Neutrophil (primary cell): ENCODE data around the gene SERPINB6.

Experiments used
- H3K27ac ChIP-seq: fragments of 200-600 bp; sonication (generic); 2 replicates; pipeline ENCODE4 v1.5.1; 2016; ENCODE audit warnings: mild to moderate bottlenecking, moderate library complexity
- H3K27me3 ChIP-seq: fragments of 200-600 bp; sonication (generic); 2 replicates; pipeline ENCODE4 v1.6.0; 2016; ENCODE audit warnings: mild to moderate bottlenecking
- H3K36me3 ChIP-seq: fragments of 200-600 bp; sonication (generic); 2 replicates; pipeline ENCODE4 v1.5.1; 2017
- H3K4me1 ChIP-seq, 2 experiments: fragments of 200-600 bp in 1 of 2; sonication (generic) in 1 of 2; 1 replicate in 1 of 2; 2 replicates in 1 of 2; pipeline versions ENCODE4 v1.5.1 to v1.6.1; 2013 to 2016; ENCODE audit warnings: low read depth in 1 of 2, low read length in 1 of 2, mild to moderate bottlenecking in 1 of 2, moderate library complexity in 1 of 2; ENCODE audit not compliant: control insufficient read depth in 1 of 2, insufficient read depth in 1 of 2
- H3K4me3 ChIP-seq, 2 experiments: fragments of 200-600 bp in 1 of 2; sonication (generic) in 1 of 2; 1 replicate in 1 of 2; 2 replicates in 1 of 2; pipeline ENCODE4 v1.5.1; 2013 to 2016; ENCODE audit warnings: low read depth in 1 of 2, low read length in 1 of 2, mild to moderate bottlenecking in 1 of 2, moderate library complexity in 1 of 2
- H3K9me3 ChIP-seq: fragments of 200-600 bp; sonication (generic); 2 replicates; pipeline ENCODE4 v1.5.1; 2016
- CTCF ChIP-seq: fragments of 200-600 bp; sonication (generic); IDR thresholded peaks from 2 replicates; pipeline ENCODE4 v1.5.1; 2016; ENCODE audit warnings: antibody characterized with exemption

Gene SERPINB6

GRCh38 chr6:2970753-2971419 is 481 bp downstream of the SERPINB6 start:
- H3K36me3 ChIP-seq, result no peaks in the 10 kb centered on the region
- peak overlapping the region; percentile 84 to 93 for H3K4me3 ChIP-seq
- H3K9me3 ChIP-seq, result no peaks in the 10 kb centered on the region
- peak overlapping the region; percentile 91 for H3K27ac ChIP-seq
- no peaks in the 10 kb centered on the region for H3K27me3 ChIP-seq
- H3K4me1 ChIP-seq, result peaks cover 9 to 17% of the 10 kb centered on the region in 2 experiments
- TF ChIP-seq CTCF, result peak; percentile 30

- H3K9me3 ChIP-seq, result no peaks in the 10 kb centered on the region
Observed at GRCh38 chr6:2970034-2970685, 1.2 kb downstream of the SERPINB6 start.

GRCh38 chr6:2969549-2969948 is 1.8 kb downstream of the SERPINB6 start:
- no peak overlapping the region for H3K4me3 ChIP-seq
- no peaks in the 10 kb centered on the region for H3K9me3 ChIP-seq
- H3K27ac ChIP-seq, result no peak overlapping the region
- no peak for TF ChIP-seq CTCF
- H3K27me3 ChIP-seq, result no peaks in the 10 kb centered on the region
- H3K4me1 ChIP-seq, result peaks cover 9 to 17% of the 10 kb centered on the region in 2 experiments
- H3K36me3 ChIP-seq, result no peaks in the 10 kb centered on the region

More at GRCh38 chr6:2970034-2970685, 1.2 kb downstream of the SERPINB6 start:
- peak overlapping the region; percentile 84 to 93 for H3K4me3 ChIP-seq
- no peak for TF ChIP-seq CTCF
- no peak overlapping the region for H3K27ac ChIP-seq
- peaks cover 9 to 17% of the 10 kb centered on the region in 2 experiments for H3K4me1 ChIP-seq
- no peaks in the 10 kb centered on the region for H3K27me3 ChIP-seq
- no peaks in the 10 kb centered on the region for H3K36me3 ChIP-seq

- no peak overlapping the region for H3K27ac ChIP-seq
- H3K27me3 ChIP-seq, result no peaks in the 10 kb centered on the region
- H3K36me3 ChIP-seq, result no peaks in the 10 kb centered on the region
- H3K4me3 ChIP-seq, result no peak overlapping the region
- TF ChIP-seq CTCF, result no peak
- no peaks in the 10 kb centered on the region for H3K9me3 ChIP-seq
- peaks cover 9 to 17% of the 10 kb centered on the region in 2 experiments for H3K4me1 ChIP-seq
Observed at GRCh38 chr6:2968600-2969135, 2.7 kb downstream of the SERPINB6 start.

- Histone ChIP-seq H3K27ac (no peak overlapping the region), H3K4me1 (peaks cover 9 to 17% of the 10 kb centered on the region in 2 experiments)
Observed at GRCh38 chr6:2967936-2968335, 3.4 kb downstream of the SERPINB6 start.

More at GRCh38 chr6:2967936-2968335, 3.4 kb downstream of the SERPINB6 start:
- Histone ChIP-seq H3K9me3 (no peaks in the 10 kb centered on the region), H3K36me3 (no peaks in the 10 kb centered on the region), H3K27me3 (no peaks in the 10 kb centered on the region), H3K4me3 (no peak overlapping the region)
- TF ChIP-seq CTCF, result no peak
